Body of pancreas (tissue), 4 donors: Measurements from ENCODE around the gene CDKL1. TPM values are rescaled to one million over a fixed set of nuclear protein-coding genes. Genes with fewer than 3 reads are reported as not detected.
A peak's percentile ranks its signal among the peaks of the same experiment; 100 is the strongest.
"Not testable (repeated sequence)": the region's sequence is repeated elsewhere in the genome, so short reads cannot be mapped to it uniquely, and the experiment has no call there.

Source experiments
- ATAC-seq: fragments of 150-250 bp; one replicate; pipeline ENCODE4 v1.9.1; 2016
- DNase-seq, 4 donors: peaks; one replicate each; pipeline ENCODE4 v3.0.0-alpha.2; 2019
- H3K27ac ChIP-seq, 4 donors: fragments of 200-600 bp; sonication (generic); 1 replicate in 3 of 4; 2 replicates in 1 of 4; pipeline versions ENCODE4 v1.5.1 to v1.6.1; 2016 to 2019; ENCODE audit warnings: mild to moderate bottlenecking in 1 of 4, mixed read lengths in 1 of 4, moderate library complexity in 1 of 4
- H3K27me3 ChIP-seq, 2 donors: fragments of 200-600 bp; sonication (generic); one replicate each; pipeline ENCODE4 v1.6.0; 2016; ENCODE audit warnings: mild to moderate bottlenecking in 1 of 2
- H3K36me3 ChIP-seq, 2 donors: fragments of 200-600 bp; sonication (generic); replicated peaks in 1 of 2; 2 replicates each; pipeline ENCODE4 v1.5.1; 2016; ENCODE audit warnings: low read depth in 2 of 2; ENCODE audit not compliant: insufficient read depth in 1 of 2
- H3K4me1 ChIP-seq: fragments of 200-600 bp; sonication (generic); one replicate; pipeline ENCODE4 v1.6.0; 2016
- H3K4me3 ChIP-seq, 2 donors: fragments of 200-600 bp; sonication (generic); 1 replicate in 1 of 2; 2 replicates in 1 of 2; pipeline ENCODE4 v1.5.1; 2016 to 2019
- H3K9me3 ChIP-seq, 3 donors: fragments of 200-600 bp; sonication (generic); 1 replicate in 2 of 3; 2 replicates in 1 of 3; pipeline ENCODE4 v1.5.1; 2016
- POLR2A ChIP-seq, 3 donors: fragments of 450-650 bp; IDR thresholded peaks; one replicate each; pipeline ENCODE4 v1.6.1; 2016; ENCODE audit warnings: antibody characterized with exemption in 3 of 3, mild to moderate bottlenecking in 2 of 3
- WGBS, 2 donors: methylation state at CpG; one replicate each; pipeline ENCODE4 v1.1.5; 2017; 5-methylcytosine and 5-hydroxymethylcytosine counted together
- intact Hi-C: fragments of 100-400 bp; cut with DNase I; formaldehyde crosslinking; loops from one replicate; pipeline ENCODE4 v1.15.1; 2023
- total RNA-seq, 2 donors: library from RNA; depleted of rRNA; stranded (reverse); fragments of >200 nt; gene quantifications; one replicate each; pipeline ENCODE4 v1.1.0, GENCODE V29; 2016
- TF ChIP-seq, protein P1 (sequence below), 7 experiments: fragments of 450-650 bp in 4 of 7; fragments of 200-600 bp in 3 of 7; sonication (generic) in 3 of 7; IDR thresholded peaks; one replicate each; pipeline ENCODE4 v1.5.1; 2016 to 2019; ENCODE audit warnings: antibody characterized with exemption in 7 of 7

CDKL1 gene
- total RNA-seq, 2 donors from 2014 or later: 6.2 to 7.3 TPM

DNA sequence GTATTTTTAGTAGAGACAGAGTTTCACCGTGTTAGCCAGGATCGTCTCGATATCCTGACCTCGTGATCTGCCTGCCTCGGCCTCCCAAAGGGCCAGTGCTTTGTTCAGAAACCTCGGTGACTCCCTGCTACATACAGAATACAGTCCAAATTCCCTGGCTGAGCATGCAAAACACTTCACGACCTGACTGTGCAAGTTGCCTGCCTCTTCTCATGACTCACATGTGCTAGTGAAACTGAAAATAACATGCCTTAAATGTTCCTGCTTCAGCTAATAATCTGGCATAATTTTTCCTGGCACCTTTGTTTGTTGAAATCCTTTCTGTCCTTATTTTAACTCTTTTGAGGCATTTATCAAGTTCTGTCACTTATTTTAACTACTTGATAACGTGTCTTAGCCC is 76.4 kb downstream of the CDKL1 start:
- ATAC-seq (no peak), DNase-seq (no peak)
- no peak overlapping the region for H3K4me3 ChIP-seq
- H3K27me3 ChIP-seq: no peaks in the 10 kb centered on the region
- H3K9me3 ChIP-seq: no peaks in the 10 kb centered on the region
- intact Hi-C loops: no loop called here
- no peak for TF ChIP-seq POLR2A (IDR thresholded peaks at IDR 0.05)
- TF ChIP-seq, protein P1, sequence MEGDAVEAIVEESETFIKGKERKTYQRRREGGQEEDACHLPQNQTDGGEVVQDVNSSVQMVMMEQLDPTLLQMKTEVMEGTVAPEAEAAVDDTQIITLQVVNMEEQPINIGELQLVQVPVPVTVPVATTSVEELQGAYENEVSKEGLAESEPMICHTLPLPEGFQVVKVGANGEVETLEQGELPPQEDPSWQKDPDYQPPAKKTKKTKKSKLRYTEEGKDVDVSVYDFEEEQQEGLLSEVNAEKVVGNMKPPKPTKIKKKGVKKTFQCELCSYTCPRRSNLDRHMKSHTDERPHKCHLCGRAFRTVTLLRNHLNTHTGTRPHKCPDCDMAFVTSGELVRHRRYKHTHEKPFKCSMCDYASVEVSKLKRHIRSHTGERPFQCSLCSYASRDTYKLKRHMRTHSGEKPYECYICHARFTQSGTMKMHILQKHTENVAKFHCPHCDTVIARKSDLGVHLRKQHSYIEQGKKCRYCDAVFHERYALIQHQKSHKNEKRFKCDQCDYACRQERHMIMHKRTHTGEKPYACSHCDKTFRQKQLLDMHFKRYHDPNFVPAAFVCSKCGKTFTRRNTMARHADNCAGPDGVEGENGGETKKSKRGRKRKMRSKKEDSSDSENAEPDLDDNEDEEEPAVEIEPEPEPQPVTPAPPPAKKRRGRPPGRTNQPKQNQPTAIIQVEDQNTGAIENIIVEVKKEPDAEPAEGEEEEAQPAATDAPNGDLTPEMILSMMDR (IDR thresholded peaks at IDR 0.05): no peak
- H3K27ac ChIP-seq: peak overlapping the region in 2 of 4 donors; percentile 65 to 78
- peaks cover 0 to 6% of the 10 kb centered on the region in 2 donors for H3K36me3 ChIP-seq
- whole genome bisulfite sequencing, 2 donors: 72 to 79% methylated on average over 8 of the region's 8 CpGs
- H3K4me1 ChIP-seq: peaks cover 11% of the 10 kb centered on the region

- Histone ChIP-seq H3K27ac (no peak overlapping the region), H3K4me3 (no peak overlapping the region), H3K4me1 (peaks cover 11% of the 10 kb centered on the region), H3K27me3 (no peaks in the 10 kb centered on the region), H3K9me3 (no peaks in the 10 kb centered on the region), H3K36me3 (peaks cover 0 to 6% of the 10 kb centered on the region in 2 donors)
- ATAC-seq (no peak), DNase-seq (no peak)
- intact Hi-C loops: loop anchor here (5.0 to 10.0 kb wide), 2 partner anchors 213 to 455 kb away; partner anchors contain the start of gene MAP4K5
- no peak for TF ChIP-seq POLR2A (IDR thresholded peaks at IDR 0.05)
- TF ChIP-seq, protein P1 (IDR thresholded peaks at IDR 0.05): no peak
- 86 to 88% methylated on average over 2 of the region's 2 CpGs for WGBS, 2 donors
Observed at GRCh38 chr14:50319721-50320120, 77.0 kb downstream of the CDKL1 start.

DNA sequence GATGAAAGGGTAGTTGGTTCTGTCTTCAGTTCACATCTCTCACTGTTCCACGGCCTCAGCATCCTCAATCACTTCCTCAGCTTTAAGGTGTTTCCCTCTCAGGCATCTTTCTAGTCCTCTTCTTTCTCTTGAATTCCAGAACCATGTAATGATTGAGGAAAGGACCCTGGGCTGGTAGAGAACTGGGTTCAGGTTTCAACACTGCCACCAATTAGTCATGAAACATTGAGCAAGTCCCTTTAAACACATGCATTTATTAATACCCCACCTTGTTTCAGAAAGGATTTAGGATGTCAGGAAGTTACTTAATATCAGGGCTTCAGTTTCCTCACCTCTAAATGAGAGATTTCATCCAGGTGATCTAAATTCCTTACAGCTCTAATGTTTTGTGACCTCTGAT is 77.4 kb downstream of the CDKL1 start:
- ATAC-seq: no peak
- peaks cover 0 to 3% of the 10 kb centered on the region in 2 donors for H3K36me3 ChIP-seq
- peaks cover 11% of the 10 kb centered on the region for H3K4me1 ChIP-seq

DNA sequence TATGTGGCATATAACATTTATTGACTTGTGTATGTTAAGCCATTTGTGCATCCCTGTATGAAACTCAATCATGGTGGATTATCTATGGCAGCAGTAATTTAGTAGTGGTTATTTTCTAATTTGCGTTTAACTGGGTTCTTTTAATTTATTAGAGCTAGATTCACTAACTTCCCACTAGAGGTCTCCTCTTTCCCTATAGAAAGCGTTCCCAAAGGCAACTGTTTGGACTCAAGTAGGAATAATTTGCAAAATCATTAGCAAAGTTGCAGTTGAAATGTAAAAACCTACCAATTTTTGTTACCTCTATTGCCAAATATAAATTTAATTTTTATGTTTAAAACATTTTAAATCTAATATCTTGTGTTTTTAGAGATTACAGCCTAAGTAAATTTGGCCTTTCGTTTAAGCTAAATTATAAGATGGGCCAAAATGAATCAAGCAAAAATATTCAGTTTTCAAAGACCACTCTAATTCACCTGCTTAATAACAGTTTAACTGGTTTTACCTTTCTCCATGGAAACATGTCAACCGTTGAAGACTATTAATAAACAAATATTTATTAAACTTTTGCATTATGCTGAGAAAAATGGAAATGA is 78.6 kb downstream of the CDKL1 start:
- WGBS, 2 donors: 37 to 38% methylated on average over 4 of the region's 4 CpGs
- Histone ChIP-seq H3K4me1 (peaks cover 16% of the 10 kb centered on the region), H3K27ac (no peak overlapping the region), H3K36me3 (no peaks in the 10 kb centered on the region), H3K9me3 (no peaks in the 10 kb centered on the region), H3K27me3 (no peaks in the 10 kb centered on the region), H3K4me3 (no peak overlapping the region)
- ATAC-seq (no peak), DNase-seq (no peak)
- intact Hi-C loops: loop anchor here (5.0 to 10.0 kb wide), 2 partner anchors 214 to 457 kb away; partner anchors contain the start of gene MAP4K5
- TF ChIP-seq POLR2A (IDR thresholded peaks at IDR 0.05): no peak
- TF ChIP-seq, protein P1 (IDR thresholded peaks at IDR 0.05): peak; percentile 39 to 76 (median 66)

More for the DNA sequence above, 77.4 kb downstream of the CDKL1 start:
- no peaks in the 10 kb centered on the region for H3K9me3 ChIP-seq
- TF ChIP-seq POLR2A (IDR thresholded peaks at IDR 0.05): no peak
- TF ChIP-seq, protein P1 (IDR thresholded peaks at IDR 0.05): no peak
- intact Hi-C loops: loop anchor here (5.0 to 10.0 kb wide), 2 partner anchors 213 to 456 kb away; partner anchors contain the start of gene MAP4K5
- H3K27me3 ChIP-seq: no peaks in the 10 kb centered on the region
- no peak overlapping the region for H3K27ac ChIP-seq
- no peak overlapping the region for H3K4me3 ChIP-seq
- DNase-seq: no peak
- 54 to 79% methylated on average over 1 of the region's 1 CpG for WGBS, 2 donors

DNA sequence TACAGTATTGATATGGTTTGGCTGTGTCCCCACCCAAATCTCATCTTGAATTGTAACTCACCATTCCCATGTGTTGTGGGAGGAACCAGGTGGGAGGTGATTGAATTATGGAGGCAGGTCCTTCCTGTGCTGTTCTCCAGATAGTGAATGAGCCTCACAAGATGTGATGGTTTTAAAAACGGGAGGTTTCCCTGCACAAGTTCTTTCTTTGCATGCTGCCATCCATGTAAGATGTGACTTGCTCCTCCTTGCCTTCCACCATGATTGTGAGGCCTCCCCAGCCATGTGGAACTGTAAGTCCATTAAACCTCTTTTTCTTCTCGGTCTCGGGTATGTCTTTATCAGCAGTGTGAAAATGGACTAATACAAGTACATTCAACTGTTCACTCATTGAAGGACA is 82.6 kb downstream of the CDKL1 start:
- H3K27me3 ChIP-seq: not testable (repeated sequence)

More for the DNA sequence above, 82.6 kb downstream of the CDKL1 start:
- not testable (repeated sequence) for ATAC-seq, H3K36me3 ChIP-seq, H3K27ac ChIP-seq, DNase-seq, H3K9me3 ChIP-seq, H3K4me3 ChIP-seq
- intact Hi-C loops: loop anchor here (10.0 kb wide), 1 partner anchor 461 kb away; no protein-coding TSS in a partner anchor
- peaks cover 16% of the 10 kb centered on the region for H3K4me1 ChIP-seq
- WGBS, 2 donors: 90 to 98% methylated on average over 3 of the region's 3 CpGs
